LHCN-M2 (cell line): ENCODE measurements around the gene DMC1. TPM values are rescaled to one million over a fixed set of nuclear protein-coding genes. Genes with fewer than 3 reads are reported as not detected.
A peak's percentile ranks its signal among the peaks of the same experiment; 100 is the strongest.

ENCODE experiments used
- DNase-seq: peaks from one replicate; pipeline ENCODE4 v3.0.0-alpha.2; 2012; ENCODE audit warnings: low read depth
- total RNA-seq: library from RNA; depleted of rRNA; stranded (reverse); fragments of >200 nt; gene quantifications from 2 replicates; pipeline ENCODE4 v1.2.3, GENCODE V29; 2014

The DMC1 gene
- total RNA-seq, 1 experiment from 2014 or later: 20.8 TPM

GRCh38 chr22:38503021-38503420, 67.0 kb downstream of the DMC1 start:
- DNase-seq: no peak

- no peak for DNase-seq
These were observed 67.9 kb downstream of the DMC1 start for GRCh38 chr22:38501797-38502672.

GRCh38 chr22:38497869-38498268, 72.1 kb downstream of the DMC1 start:
- DNase-seq: no peak

GRCh38 chr22:38494939-38495338, 75.0 kb downstream of the DMC1 start:
- DNase-seq: no peak

GRCh38 chr22:38494498-38494897, 75.5 kb downstream of the DMC1 start:
- no peak for DNase-seq

- DNase-seq: no peak
These were observed 78.2 kb downstream of the DMC1 start for GRCh38 chr22:38491707-38492348.

- peak; percentile 54 for DNase-seq
These were observed 79.1 kb downstream of the DMC1 start for GRCh38 chr22:38490915-38491314.

- DNase-seq: no peak
These were observed 79.5 kb downstream of the DMC1 start for GRCh38 chr22:38490475-38490874.

- no peak for DNase-seq
These were observed 80.3 kb downstream of the DMC1 start for GRCh38 chr22:38489561-38490145.

- DNase-seq: no peak
These were observed 80.8 kb downstream of the DMC1 start for GRCh38 chr22:38489142-38489541.

GRCh38 chr22:38487946-38488345, 82.0 kb downstream of the DMC1 start:
- no peak for DNase-seq

- DNase-seq: no peak
These were observed 84.2 kb downstream of the DMC1 start for GRCh38 chr22:38485783-38486182.

- DNase-seq: no peak
These were observed 85.7 kb downstream of the DMC1 start for GRCh38 chr22:38484244-38484643.

GRCh38 chr22:38482662-38483308, 87.2 kb downstream of the DMC1 start:
- DNase-seq: no peak

- no peak for DNase-seq
These were observed 88.1 kb downstream of the DMC1 start for GRCh38 chr22:38481871-38482332.

GRCh38 chr22:38481162-38481870, 88.7 kb downstream of the DMC1 start:
- DNase-seq: no peak

- DNase-seq: no peak
These were observed 90.7 kb downstream of the DMC1 start for GRCh38 chr22:38479096-38479837.

- DNase-seq: no peak
These were observed 92.4 kb downstream of the DMC1 start for GRCh38 chr22:38477585-38477984.

GRCh38 chr22:38474003-38474607, 95.9 kb downstream of the DMC1 start:
- DNase-seq: no peak

- DNase-seq: no peak
These were observed 98.7 kb downstream of the DMC1 start for GRCh38 chr22:38471237-38471636.
